ENCODE measurements around the gene PSMG3. TPM values are rescaled to one million over a fixed set of nuclear protein-coding genes. Genes with fewer than 3 reads are reported as not detected.

PSMG3 gene, protein sequence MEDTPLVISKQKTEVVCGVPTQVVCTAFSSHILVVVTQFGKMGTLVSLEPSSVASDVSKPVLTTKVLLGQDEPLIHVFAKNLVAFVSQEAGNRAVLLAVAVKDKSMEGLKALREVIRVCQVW
- polyA plus RNA-seq = 21.5 and 24.9 TPM in 2 replicates

DNA sequence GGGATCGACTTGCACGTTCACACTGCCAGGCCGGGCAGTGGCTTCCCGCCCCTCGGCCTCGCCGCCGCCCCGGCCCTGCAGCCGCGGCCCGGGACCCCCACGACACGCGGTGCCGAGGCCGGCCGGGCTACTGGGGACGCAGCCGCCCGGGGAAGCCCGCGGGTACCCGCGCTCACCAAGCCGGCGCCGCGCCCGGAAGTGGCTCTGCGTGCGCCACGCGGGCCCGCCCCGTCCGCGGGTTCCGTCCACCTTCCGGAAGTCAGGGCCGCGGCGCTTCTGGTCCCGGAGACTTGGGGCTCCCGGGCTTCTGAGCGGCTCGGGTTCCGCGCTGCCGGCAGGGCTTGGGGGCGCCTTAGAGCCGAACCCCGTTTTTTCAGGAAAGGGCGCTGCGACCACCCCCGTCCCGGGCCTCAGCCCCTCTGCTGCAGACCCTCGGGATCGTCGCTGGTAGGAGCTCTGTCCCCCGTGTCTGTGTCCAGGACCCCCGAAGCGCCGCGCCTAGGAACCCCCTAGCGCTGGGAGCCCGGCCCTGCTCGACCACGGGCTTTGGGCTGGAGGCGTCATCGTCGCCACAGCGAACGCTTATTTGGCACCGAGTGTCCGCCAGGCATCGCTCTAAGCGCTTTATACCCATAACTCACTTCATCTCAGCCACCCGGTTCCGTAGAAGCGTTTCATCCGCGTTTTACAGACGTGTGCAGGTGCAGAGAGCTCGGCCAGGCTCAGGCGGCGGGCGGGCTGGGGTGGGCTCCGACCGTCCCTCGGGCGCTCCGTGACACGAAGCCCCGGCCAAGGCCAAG, at the start of gene PSMG3:
TSS of gene PSMG3 (minus strand) at position 200 of the 800 bp plus-strand sequence. CDS start 693 bp downstream, outside the sequence.

DNA sequence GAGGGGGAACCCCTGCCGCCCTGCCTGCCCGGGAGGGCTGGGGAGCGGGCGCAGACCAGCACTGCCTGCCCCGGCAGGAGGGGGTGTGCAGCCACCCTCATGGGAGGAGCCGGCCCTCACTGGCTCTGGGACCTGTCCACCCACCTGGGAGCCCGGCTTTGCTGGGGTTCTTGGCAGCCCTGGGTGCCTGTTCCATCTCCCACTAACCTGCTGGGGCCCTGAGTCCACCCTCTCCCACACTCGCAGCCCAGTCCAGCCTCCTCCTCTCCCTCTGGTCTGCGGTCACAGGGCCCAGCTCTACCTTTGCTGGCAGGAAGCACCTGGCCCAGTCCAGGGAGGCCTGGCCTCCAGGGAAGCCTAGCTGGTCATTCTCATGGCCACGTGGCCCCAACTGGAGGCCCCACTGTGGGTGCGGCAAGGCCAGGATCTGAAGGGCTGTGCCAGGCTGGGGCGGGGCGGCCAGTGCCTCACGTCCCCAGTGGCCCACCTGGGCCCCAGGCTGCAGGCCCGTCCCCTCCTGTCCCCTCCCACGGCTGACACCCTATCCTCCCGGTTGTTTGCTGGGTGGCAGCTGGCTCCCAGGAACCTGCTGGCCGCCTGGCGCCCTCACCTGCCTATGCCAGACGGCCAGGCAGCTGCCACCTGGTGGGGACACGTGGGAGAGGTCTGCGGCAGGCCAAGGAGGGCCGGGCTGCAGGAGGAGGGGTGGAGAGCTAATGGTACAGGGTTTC, 13.9 kb downstream of the PSMG3 start, which contains the start of gene TMEM184A:
TSS of gene TMEM184A (minus strand) at position 393 of the 731 bp plus-strand sequence. CDS start 721 bp downstream, outside the sequence.

Other genes with a start within 250 kb of the PSMG3 start
- gene MICALL2, start 110.6 kb downstream of the PSMG3 start, polyA plus RNA-seq = 1.6 and 2.8 TPM in 2 replicates
- 0.32 and 0.44 TPM in 2 replicates for gene INTS1, start 65.6 kb downstream of the PSMG3 start, polyA plus RNA-seq
- gene MAFK, start 39.3 kb downstream of the PSMG3 start, polyA plus RNA-seq = 0.28 TPM in 1 of 2 replicates, not detected in the other
- gene TMEM184A, start 13.8 kb downstream of the PSMG3 start, polyA plus RNA-seq = not detected in 2 replicates
- 0.23 TPM in 1 of 2 replicates, not detected in the other for gene ELFN1, start 100.2 kb upstream of the PSMG3 start, polyA plus RNA-seq

Data from Purkinje cell (primary cell).